AML-193 (cell line): ENCODE measurements around the gene PTPRT.
"Not testable (repeated sequence)": the region's sequence is repeated elsewhere in the genome, so short reads cannot be mapped to it uniquely, and the experiment has no call there.

Source experiments
- DNase-seq, 2 experiments: peaks; one replicate each; lab custom pipeline; 2025; lab: John Stamatoyannopoulos, UW

Gene PTPRT

DNA sequence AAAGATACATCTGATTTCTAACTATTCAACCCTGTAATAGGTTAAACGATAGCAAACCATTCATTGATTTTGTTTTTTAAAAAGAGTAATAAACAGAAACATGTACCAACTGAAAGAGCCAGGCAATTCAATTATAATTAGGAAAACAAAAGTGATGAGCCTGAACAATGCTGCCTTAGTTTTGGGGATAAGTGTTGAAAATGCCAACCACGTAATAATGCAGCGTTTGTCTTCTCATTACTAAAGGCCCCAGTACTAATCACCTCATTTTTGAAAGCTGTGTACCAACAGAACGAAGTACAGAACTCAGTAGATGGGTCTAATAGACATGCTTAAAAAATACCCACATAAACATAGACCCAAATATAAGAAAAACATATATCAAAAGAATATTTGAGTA, 907.9 kb downstream of the PTPRT start:
- DNase-seq, result no peak

DNA sequence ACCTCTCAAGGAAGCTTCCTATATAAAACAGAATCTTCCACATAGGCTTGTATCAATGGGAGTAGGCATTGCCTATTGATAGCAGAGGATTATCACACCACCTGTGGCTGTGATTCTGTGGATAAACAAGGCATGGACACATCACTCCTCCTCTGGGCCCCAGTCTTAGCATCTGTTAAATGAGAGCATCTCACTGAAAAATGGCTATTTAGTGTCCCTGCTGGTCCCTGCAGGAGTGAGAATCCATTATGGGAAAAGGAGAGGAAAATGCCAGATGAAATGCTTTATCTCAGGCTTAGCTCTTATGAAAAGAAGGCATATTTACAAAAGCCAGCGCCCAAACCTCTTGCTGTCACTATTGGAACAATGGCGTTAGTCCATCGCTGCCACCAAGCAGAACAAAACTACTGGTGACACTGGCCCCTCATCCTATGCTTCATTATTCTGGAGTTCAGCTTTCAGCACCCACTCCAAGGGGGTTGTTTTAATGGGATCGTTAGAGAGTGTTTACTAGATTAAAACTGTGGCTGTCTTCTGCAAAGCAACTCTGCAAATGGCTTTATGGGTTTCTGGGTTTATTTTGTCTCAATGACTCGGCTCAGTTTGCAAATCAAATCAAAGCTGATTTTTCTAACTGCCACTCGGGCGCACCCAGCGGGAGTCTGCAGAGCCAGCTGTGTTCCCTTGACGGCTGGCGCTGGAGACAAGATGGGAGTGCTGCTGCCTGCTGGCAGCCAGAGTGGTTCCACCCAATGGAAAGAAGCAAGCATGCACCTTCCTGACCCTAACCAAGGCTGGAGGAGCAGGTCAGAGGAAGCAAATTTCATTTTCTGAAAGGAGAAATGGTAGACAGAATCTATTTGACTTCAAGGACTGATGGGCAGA, 912.7 kb downstream of the PTPRT start:
- DNase-seq, result no peak

DNA sequence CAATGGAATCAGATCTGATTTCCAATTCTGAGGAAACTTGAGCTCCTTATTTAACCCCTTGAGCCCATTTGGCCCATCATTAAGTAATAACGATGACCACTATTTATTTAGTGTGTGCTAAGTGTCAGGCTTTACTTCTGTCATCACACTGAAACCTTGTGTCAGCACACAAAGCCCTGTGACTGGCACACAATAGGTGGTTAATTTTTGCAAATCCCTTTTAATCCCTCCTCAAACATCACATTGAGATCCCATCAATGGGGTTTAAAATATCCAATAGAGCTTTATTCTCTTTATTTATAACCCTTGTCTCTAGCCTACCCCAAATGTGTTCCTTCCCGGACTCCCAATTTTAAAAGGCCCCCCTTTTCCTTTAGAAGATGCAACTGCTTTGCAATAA, 914.7 kb downstream of the PTPRT start:
- no peak for DNase-seq

DNA sequence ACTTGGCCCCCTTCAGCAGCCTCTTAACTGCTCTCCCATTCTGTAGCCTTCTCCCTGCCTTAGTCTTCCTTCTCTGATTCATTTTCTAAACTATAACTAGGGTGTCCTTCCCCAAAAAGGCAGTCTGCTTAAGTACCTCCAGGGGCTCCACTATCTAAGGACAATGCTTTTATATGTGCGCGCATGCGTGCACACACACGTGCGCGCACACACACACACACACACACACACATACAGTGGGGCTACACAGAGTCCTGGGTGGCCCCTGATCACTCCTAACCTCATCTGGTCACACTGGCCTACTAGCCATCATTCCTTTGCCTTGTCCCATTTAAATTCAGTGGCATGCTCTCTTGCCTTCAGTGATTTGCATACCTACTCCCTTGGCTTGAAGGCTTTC, 917.2 kb downstream of the PTPRT start:
- no peak for DNase-seq

DNA sequence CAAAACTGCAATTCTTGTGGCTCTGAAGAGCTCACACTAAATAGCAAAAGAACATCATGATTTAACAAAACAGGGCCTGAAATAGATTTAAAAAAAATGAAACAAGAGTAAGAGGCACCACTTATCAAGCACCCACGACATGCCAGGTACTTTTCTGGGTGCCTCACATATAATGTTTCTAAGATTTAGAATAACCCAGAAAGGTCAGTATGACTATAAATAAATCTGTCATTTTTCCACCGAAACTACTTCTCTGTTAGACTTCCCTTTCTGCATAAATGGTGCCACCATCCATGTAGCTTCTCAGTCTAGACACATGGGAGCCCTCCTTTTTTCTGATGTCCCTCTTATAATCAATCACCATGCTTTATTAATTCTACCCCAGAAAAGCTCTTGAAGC, 919.2 kb downstream of the PTPRT start:
- no peak for DNase-seq

DNA sequence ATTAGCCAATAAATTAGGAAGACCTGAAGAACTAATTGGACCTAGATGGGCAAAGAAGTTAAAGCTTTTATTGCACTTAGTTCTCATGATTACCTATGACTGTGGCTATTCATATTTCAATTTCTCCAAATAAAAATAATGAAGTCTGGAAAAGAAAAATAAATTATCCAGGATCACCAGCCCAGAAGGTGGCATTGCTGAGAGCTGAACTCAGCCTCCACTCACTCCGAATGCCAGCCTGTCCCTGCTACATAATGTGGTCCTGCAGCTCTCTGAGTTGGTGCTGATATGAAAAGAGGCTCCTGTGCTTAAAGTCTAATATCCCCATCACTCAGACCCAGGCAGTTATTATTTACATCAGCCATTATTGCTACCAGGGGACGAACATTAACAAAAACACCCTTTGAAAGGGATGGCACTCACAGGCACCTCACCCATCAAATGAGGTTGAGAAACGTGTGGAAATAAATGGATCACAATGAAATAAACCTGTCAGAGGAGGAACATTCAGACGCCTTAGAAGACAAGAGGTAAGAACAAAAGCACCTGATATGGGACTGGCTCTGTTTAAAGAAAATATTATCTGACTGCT, 921.8 kb downstream of the PTPRT start:
- DNase-seq, result no peak

DNA sequence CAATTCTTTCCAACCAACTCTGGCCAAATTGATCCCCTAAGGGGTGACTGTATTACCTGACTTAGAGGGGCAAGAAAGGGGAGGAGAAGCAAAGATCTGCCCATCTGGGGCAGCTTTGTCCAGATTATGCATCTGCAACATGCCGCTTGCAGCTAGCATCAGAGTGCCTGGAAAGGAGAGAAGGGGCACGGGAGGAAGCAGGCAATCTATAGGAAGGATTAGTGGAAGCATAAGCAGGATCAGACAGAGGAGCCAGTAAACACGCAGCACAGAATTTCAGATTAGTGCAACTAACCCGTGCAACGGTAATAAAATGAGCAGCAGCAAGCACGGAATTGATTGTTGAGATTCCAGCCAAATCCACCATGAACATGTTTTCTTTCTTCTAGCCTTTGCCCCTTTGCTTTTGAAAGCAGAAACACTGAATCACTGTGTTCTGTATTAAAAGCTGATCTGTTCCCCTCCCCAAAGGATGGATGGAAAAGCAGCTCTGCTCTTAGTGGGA, 927.9 kb downstream of the PTPRT start:
- DNase-seq, result no peak

DNA sequence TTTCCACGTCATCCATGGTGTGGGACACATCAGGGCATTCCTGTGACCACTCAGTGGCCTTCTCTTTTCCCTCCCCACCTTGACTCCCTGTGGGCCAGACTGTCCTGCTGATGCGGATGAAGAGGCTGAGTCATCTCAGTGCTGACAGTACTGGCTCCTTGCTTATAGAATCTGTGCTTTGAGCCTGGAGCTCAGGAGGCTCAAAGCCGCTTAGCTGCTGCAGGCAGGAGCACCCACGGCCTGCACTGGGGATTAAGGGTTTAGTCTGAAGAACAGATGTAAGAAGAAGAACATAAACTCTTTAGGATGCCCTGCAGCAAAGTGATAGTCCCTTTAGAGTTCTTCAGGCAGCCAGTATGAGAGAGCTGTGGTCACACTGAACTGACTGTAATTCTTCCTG, 929.5 kb downstream of the PTPRT start:
- no peak for DNase-seq

DNA sequence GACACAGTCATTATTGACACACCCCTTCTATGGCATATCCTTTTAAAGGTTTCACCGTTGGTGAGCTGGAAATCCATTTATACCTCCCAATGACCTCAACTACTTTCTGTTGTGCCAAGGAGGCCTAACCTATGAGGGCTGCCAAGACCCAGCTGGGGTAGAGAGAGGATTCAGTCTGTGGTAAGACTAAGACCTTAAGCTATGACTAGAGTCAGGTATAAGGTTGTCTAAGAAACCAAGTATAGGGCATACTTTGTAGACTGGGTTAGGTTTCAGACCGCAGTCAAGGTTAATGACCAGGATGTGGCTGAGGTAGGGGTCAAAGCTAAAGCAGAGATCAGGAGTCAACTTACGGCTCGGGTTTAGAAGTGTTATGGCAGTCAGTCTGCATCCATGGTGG, 930.3 kb downstream of the PTPRT start:
- DNase-seq, result no peak

DNA sequence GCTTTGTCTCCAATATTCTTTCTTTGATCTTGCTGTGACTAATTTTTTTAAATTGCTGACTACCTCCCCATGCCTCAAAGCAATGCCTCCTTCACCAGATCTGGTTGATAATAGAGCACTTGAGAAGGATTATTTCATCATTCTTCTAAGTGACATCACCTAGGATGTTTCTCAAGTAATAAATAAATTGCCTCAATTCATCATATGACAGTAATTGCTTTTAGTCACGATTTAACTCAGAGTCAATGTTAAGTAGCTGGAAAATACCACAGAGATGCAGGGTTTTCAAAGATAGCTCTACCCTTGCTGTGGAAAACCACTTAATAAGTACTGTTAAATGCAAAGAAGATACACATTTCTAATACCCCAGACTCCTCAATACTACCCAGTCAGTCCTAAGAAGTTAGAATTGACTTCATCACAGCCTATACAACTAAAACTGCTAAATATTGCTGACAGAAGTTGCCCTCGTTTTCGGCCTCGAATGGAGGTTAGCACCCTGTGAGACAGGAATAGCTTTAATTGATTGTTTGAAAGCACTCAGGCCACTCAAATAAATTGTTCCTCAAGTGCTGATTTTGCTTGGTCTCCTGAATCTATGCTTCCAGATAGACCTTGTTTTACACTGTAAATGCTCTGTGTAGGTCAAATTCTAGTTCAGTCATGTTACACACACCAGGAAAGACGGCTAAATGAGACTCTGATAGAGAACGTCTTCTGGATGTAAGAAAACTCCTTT, 931.0 kb downstream of the PTPRT start:
- no peak for DNase-seq

DNA sequence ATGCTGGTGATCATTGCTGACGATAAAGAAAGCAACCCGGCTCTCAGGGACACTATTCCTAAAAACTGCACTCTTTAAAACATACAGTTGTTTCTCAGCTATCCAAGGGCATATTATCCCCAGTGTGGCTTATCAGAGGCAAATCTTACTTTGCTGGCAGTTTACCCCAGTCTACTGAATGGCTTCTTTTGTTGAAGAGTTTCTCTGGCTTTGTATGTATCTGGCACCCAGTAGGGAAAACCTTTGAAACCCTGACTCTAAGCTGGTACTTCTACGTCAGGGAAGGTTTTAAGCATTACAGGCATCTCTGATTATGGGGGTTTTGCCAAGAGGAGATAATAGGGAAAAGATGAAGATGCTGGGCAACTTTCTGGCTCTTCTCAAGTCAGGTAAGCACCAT, 933.9 kb downstream of the PTPRT start:
- DNase-seq, result no peak

DNA sequence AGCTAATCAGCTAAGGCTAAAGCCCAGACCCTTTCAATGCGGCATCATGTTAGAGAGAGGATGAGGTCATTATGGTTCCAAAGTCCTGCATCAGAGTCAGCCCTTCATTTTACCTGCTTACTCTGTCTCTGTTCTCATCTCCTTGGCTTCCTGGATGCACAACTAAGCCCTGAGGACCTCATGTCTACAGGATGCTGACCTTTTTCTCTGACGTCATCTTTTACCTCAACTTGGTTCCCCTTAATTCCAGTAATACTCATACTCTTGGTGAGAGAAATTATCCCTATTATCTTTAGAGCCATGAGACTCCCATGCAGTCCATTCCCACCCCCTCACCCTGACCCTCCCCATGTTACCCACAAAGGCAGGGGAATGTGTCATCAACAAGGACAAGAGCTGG, 935.0 kb downstream of the PTPRT start:
- DNase-seq, result no peak

DNA sequence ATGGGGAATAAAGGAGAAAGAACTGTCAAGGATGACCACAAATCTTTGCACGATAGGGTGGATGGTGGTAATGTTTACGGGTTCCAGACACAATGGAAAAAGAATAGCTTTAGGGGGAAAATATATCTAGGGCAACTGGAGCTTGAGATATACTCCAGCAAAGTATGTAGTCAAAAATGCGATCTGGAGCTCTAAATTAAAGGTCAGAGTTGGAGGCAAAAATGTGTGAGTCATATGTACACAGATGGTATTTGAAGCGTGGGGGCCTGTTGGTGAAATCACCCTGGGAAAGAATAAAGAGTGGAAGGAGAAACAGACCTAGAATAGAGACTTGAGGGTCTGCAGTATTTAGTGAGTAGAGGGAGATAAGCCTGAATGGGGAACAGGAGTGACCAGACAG, 937.6 kb downstream of the PTPRT start:
- no peak for DNase-seq

DNA sequence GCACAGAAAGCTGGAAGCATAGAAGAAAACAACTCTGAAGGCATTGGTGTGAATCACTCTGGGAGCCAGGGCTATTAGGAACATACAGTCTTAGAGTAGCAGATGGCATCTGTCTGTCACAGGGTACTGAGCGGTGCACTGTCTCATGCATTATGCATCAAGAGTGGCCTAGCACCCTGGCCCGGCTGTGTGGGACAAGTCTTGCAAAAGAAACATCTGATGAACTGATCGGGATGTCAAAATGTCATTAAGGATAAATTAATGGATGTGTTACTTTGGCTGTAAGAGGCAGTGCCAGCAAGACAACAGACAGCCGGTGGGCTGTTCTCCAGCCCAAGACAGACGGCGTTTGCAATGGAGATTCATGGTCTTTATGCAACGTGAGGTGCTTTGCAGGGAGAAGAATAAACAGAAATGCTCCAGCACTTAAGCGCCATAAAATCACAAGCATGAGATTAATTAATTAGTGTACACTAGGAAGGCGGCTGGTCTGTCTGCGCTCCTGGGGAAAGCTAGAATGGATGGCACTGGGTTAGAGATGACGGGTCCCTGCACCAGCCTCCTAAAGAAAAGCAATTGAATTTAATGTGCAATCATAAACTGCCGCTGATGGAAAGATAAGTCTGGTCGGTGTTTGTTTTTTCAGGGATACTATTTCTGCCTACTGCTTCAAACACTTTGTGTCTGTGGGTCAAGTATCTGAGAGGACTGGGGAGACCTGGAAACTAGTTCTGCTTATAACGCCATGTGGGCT, 970.9 kb downstream of the PTPRT start:
- no peak for DNase-seq

DNA sequence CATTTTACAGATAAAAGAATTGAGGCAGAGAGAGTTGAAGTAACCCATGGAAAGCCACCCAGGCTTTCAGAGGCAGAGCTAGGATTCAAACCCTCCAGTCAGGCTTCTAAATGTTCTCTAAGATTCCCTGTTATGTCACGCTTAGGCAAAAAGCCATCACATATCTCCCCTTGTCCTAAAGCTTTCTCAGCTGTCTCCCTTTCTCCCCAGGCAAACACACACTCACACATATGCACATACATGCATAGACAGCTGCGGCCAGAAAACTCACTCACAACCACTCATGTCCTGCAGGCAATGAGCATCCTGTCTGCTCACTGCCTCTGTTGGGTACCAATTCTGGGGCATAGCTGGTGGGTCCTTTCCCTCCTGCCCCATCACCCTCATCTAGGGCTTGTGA, 975.6 kb downstream of the PTPRT start:
- DNase-seq, result no peak

DNA sequence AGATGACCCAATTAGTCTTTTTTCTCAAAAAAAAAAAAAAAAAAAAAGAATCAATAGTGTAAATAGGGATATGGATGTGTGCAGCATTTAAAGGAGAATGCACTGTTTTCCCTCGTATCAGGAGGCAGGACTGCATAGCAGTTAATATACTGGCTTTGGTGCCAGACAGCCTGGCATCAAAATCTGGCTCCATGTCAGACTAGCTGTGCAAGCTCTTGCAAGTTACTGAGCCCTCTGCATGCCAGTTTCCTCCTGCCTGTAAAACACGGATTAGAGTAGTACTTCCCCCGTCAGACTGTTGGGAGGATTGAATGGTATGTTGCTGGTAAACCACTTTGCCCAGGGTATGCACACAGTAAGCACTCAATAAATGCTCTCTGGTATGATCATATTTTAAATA, 977.3 kb downstream of the PTPRT start:
- no peak for DNase-seq

DNA sequence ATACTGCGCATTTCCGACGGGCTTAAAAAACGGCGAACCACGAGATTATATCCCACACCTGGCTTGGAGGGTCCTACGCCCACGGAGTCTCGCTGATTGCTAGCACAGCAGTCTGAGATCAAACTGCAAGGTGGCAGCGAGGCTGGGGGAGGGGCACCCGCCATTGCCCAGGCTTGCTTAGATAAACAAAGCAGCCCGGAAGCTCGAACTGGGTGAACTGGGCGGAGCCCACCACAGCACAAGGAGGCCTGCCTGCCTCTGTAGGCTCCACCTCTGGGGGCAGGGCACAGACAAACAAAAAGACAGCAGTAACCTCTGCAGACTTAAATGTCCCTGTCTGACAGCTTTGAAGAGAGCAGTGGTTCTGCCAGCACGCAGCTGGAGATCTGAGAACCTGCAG, 983.1 kb downstream of the PTPRT start:
- not testable (repeated sequence) for DNase-seq

DNA sequence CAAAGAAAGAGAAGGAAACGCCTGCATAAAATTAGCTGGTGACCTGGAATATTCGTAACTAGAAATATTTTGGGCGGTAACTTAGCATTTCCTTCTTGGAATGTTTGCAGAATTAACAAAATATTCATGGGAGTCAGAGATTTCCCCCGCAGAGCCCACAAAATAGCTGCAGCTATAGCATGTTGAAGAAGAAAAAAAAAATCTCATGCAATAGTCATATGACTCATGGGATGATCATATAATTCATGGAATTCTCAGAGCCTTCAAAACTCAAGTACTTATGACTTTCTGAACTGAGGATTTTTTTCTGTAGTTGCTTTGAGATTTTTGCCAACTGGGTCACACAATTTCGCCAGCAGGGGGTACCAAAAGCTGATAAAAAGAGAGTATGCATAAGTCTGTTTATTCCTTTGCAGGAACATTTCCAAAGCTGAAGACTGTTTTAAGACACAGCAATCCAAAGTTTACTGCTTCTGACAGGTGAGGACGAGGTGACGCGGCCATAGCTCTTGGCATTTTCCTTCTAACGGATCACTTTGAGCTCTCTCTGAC, 985.5 kb downstream of the PTPRT start:
- DNase-seq, result no peak

DNA sequence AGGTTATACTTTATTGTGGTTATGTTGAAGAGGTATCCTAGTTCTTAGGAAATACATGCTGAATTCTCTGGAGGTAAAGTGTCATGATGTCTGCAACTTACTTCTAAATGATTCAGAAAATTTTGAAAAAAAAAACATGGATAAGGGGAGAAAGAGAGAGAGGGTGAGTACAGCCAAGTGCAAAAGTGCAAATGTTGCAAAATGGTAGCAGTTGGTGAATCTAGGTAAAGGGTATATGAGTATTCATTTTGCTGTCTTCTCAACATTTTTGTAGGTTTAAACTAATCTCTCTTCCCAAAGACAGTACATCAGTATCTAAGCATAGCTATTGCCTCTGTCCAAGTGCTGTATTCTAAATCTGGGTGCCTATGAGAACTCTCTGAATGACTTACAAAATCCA, 992.1 kb downstream of the PTPRT start:
- DNase-seq, result no peak

DNA sequence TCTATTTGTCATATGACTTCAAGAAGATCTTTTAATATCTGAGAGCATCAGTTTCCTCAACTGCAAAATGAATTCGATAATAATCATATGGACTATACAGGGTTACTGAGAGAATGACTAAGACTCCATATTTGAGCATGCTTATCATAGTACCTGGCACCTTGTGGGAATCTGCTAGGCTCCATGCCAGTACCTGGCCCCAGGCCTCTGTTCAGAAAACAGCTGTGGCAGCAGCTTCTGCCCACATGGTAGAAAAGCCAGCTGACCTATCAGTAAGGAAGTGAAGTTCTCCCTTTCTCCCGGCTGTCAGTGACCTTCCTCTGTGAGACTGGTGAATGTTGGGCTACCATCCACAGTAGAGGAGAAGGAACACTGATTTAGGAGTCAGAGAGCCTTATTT, 996.6 kb downstream of the PTPRT start:
- DNase-seq, result no peak

DNA sequence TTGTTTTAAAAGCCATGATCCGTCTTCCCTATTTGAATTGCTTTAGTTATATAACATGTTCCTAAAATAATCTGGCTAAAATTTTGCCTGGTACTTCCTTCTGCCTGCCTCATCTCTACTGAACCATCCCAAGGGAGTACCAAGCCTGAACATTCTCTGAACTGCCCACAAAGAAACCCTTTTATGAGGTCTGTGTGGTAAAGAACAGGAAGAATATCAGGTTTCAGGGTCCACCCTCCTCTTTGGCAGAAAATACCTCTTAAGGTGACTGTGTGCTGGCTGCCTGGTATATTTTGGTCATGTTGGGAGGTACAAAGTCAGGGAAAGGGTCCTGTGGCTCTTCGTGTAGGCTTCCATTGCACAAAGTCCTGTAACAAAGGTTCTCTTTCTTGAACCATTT, 997.4 kb downstream of the PTPRT start:
- DNase-seq, result no peak
